Astrocyte (in vitro differentiated cells and primary cell): ENCODE data around the gene SEC22A. TPM values are rescaled to one million over a fixed set of nuclear protein-coding genes. Genes with fewer than 3 reads are reported as not detected.

Source experiments
- DNase-seq: peaks from one replicate; pipeline ENCODE4 v3.0.0-alpha.2; 2010; ENCODE audit warnings: low read depth
- FAIRE-seq: peaks from 2 replicates; lab custom pipeline; 2011; peaks lifted over from hg19 to GRCh38; lab: Jason Lieb, UNC
- H2AFZ ChIP-seq: 2 replicates; pipeline ENCODE4 v1.6.0; 2012; ENCODE audit warnings: low read depth, low read length, inconsistent platforms
- H3K27ac ChIP-seq: 2 replicates; pipeline ENCODE4 v1.5.1; 2011; ENCODE audit warnings: low read depth, low read length, inconsistent platforms
- H3K27me3 ChIP-seq: 2 replicates; pipeline ENCODE4 v1.6.0; 2011; ENCODE audit warnings: low read length, inconsistent platforms; ENCODE audit not compliant: insufficient read depth
- H3K36me3 ChIP-seq: 2 replicates; pipeline ENCODE4 v1.5.1; 2011; ENCODE audit warnings: low read length, inconsistent platforms; ENCODE audit not compliant: insufficient read depth
- H3K4me1 ChIP-seq: 2 replicates; pipeline ENCODE4 v1.5.1; 2011; ENCODE audit warnings: low read length, inconsistent platforms; ENCODE audit not compliant: insufficient read depth
- H3K4me2 ChIP-seq: 2 replicates; pipeline ENCODE4 v1.6.0; 2012; ENCODE audit warnings: low read length, inconsistent platforms
- H3K4me3 ChIP-seq: 2 replicates; pipeline ENCODE4 v1.5.1; 2011; ENCODE audit warnings: low read depth, mild to moderate bottlenecking, low read length, inconsistent platforms; ENCODE audit not compliant: insufficient read depth
- H3K79me2 ChIP-seq: 2 replicates; pipeline ENCODE4 v1.6.0; 2012; ENCODE audit warnings: mild to moderate bottlenecking, low read length, inconsistent platforms; ENCODE audit not compliant: insufficient read depth
- H3K9ac ChIP-seq: 2 replicates; pipeline ENCODE4 v1.6.0; 2012; ENCODE audit warnings: mild to moderate bottlenecking, low read length, inconsistent platforms
- H3K9me3 ChIP-seq: 2 replicates; pipeline ENCODE4 v1.5.1; 2012; ENCODE audit warnings: low read depth, mild to moderate bottlenecking, low read length, inconsistent platforms; ENCODE audit not compliant: insufficient read depth
- H4K20me1 ChIP-seq: 2 replicates; pipeline ENCODE4 v1.6.0; 2012; ENCODE audit warnings: low read length, inconsistent platforms; ENCODE audit not compliant: insufficient read depth
- H3K27ac Mint-ChIP-seq: one replicate; pipeline ENCODE4 v1.8.0; 2021; ENCODE audit warnings: mild to moderate bottlenecking, mixed read lengths; ENCODE audit not compliant: unreplicated experiment
- H3K27me3 Mint-ChIP-seq: one replicate; pipeline ENCODE4 v1.8.0; 2021; ENCODE audit warnings: low read depth, mixed read lengths; ENCODE audit not compliant: unreplicated experiment
- H3K36me3 Mint-ChIP-seq: one replicate; pipeline ENCODE4 v1.8.0; 2021; ENCODE audit warnings: low read depth, mixed read lengths; ENCODE audit not compliant: unreplicated experiment
- H3K4me1 Mint-ChIP-seq: one replicate; pipeline ENCODE4 v1.8.0; 2021; ENCODE audit warnings: low read depth, mixed read lengths; ENCODE audit not compliant: unreplicated experiment
- H3K4me3 Mint-ChIP-seq: one replicate; pipeline ENCODE4 v1.8.0; 2021; ENCODE audit warnings: mild to moderate bottlenecking, moderate library complexity, mixed read lengths; ENCODE audit not compliant: unreplicated experiment
- H3K9me3 Mint-ChIP-seq: one replicate; pipeline ENCODE4 v1.8.0; 2021; ENCODE audit warnings: mild to moderate bottlenecking, mixed read lengths; ENCODE audit not compliant: unreplicated experiment
- EZH2 ChIP-seq: IDR thresholded peaks from 2 replicates; pipeline ENCODE4 v1.6.1; 2012; ENCODE audit warnings: mild to moderate bottlenecking, low read length, inconsistent platforms; ENCODE audit not compliant: insufficient read depth
- total RNA-seq: library from RNA; stranded (reverse); gene quantifications from 2 replicates; pipeline ENCODE4 v1.2.1, GENCODE V29; 2021
- TF ChIP-seq, protein P1 (sequence below): IDR thresholded peaks from 2 replicates; pipeline ENCODE4 v1.5.1; 2011; ENCODE audit warnings: low read depth, mild to moderate bottlenecking, inconsistent platforms, low read length, moderate library complexity; ENCODE audit not compliant: insufficient read depth

Gene SEC22A
- total RNA-seq, 1 donor from 2014 or later: 10.9 TPM

GRCh38 chr3:123284399-123285010 lies 82.8 kb downstream of the SEC22A start:
- H3K4me1 Mint-ChIP-seq: no peaks in the 10 kb centered on the region
- peaks cover 10% of the 10 kb centered on the region for H4K20me1 ChIP-seq
- no peak for DNase-seq

GRCh38 chr3:123285066-123285465 lies 83.3 kb downstream of the SEC22A start:
- no peak overlapping the region for H3K9ac ChIP-seq
- DNase-seq: no peak
- no peaks in the 10 kb centered on the region for H3K4me1 ChIP-seq
- H3K79me2 ChIP-seq: no peaks in the 10 kb centered on the region
- Mint-ChIP-seq H3K4me1 (no peaks in the 10 kb centered on the region), H3K27ac (no peak overlapping the region), H3K36me3 (peaks cover 7% of the 10 kb centered on the region), H3K27me3 (peaks cover 27% of the 10 kb centered on the region), H3K4me3 (no peak overlapping the region), H3K9me3 (no peaks in the 10 kb centered on the region)
- no peak overlapping the region for H3K27ac ChIP-seq
- H3K36me3 ChIP-seq: no peaks in the 10 kb centered on the region
- TF ChIP-seq, protein P1, sequence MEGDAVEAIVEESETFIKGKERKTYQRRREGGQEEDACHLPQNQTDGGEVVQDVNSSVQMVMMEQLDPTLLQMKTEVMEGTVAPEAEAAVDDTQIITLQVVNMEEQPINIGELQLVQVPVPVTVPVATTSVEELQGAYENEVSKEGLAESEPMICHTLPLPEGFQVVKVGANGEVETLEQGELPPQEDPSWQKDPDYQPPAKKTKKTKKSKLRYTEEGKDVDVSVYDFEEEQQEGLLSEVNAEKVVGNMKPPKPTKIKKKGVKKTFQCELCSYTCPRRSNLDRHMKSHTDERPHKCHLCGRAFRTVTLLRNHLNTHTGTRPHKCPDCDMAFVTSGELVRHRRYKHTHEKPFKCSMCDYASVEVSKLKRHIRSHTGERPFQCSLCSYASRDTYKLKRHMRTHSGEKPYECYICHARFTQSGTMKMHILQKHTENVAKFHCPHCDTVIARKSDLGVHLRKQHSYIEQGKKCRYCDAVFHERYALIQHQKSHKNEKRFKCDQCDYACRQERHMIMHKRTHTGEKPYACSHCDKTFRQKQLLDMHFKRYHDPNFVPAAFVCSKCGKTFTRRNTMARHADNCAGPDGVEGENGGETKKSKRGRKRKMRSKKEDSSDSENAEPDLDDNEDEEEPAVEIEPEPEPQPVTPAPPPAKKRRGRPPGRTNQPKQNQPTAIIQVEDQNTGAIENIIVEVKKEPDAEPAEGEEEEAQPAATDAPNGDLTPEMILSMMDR: no peak
- TF ChIP-seq EZH2: no peak
- no peaks in the 10 kb centered on the region for H3K27me3 ChIP-seq
- no peak overlapping the region for H3K4me3 ChIP-seq
- peaks cover 10% of the 10 kb centered on the region for H4K20me1 ChIP-seq
- no peak overlapping the region for H3K4me2 ChIP-seq
- no peak overlapping the region for H2AFZ ChIP-seq
- no peaks in the 10 kb centered on the region for H3K9me3 ChIP-seq
- FAIRE-seq: no peak

More at GRCh38 chr3:123284399-123285010, 82.8 kb downstream of the SEC22A start:
- H3K9me3 ChIP-seq: no peaks in the 10 kb centered on the region
- no peaks in the 10 kb centered on the region for H3K27me3 ChIP-seq
- H3K4me1 ChIP-seq: no peaks in the 10 kb centered on the region
- Mint-ChIP-seq H3K27me3 (peaks cover 28% of the 10 kb centered on the region), H3K4me3 (no peak overlapping the region), H3K9me3 (no peaks in the 10 kb centered on the region), H3K36me3 (peaks cover 10% of the 10 kb centered on the region), H3K27ac (no peak overlapping the region)
- H3K4me2 ChIP-seq: no peak overlapping the region
- no peaks in the 10 kb centered on the region for H3K36me3 ChIP-seq
- no peak for TF ChIP-seq EZH2
- TF ChIP-seq, protein P1: no peak
- H3K79me2 ChIP-seq: no peaks in the 10 kb centered on the region
- H3K9ac ChIP-seq: no peak overlapping the region
- H2AFZ ChIP-seq: no peak overlapping the region
- no peak overlapping the region for H3K4me3 ChIP-seq
- no peak for FAIRE-seq
- H3K27ac ChIP-seq: no peak overlapping the region

DNA sequence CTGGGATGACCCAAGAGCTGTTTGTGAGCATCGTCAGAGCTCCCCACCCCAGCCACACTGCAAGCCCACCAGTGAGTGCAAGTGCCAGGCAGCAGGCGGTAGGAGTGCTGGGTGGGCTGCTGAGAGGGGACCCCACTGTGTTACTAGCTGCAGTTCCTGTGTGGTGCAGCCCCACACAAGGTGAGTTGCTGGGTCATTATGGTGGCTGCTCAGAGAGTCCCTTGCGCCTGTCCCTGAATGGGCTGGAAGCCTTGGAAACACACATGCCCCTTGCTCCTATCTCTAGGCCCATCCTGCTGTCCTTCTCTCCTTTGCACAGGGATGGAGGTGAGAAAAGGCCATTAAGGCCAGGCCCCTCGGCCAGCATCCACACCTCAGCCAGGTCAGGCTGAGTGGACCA lies 83.7 kb downstream of the SEC22A start:
- Histone ChIP-seq H3K9me3 (no peaks in the 10 kb centered on the region), H3K36me3 (no peaks in the 10 kb centered on the region), H3K4me2 (no peak overlapping the region), H4K20me1 (peaks cover 10% of the 10 kb centered on the region), H3K79me2 (no peaks in the 10 kb centered on the region), H3K9ac (no peak overlapping the region), H3K4me1 (no peaks in the 10 kb centered on the region), H3K27ac (no peak overlapping the region), H3K4me3 (no peak overlapping the region), H3K27me3 (no peaks in the 10 kb centered on the region), H2AFZ (no peak overlapping the region)
- Mint-ChIP-seq H3K27ac (no peak overlapping the region), H3K36me3 (peaks cover 4% of the 10 kb centered on the region), H3K4me1 (no peaks in the 10 kb centered on the region), H3K4me3 (no peak overlapping the region), H3K9me3 (no peaks in the 10 kb centered on the region), H3K27me3 (peaks cover 25% of the 10 kb centered on the region)
- DNase-seq (no peak), FAIRE-seq (no peak)
- TF ChIP-seq, protein P1: no peak
- TF ChIP-seq EZH2: no peak
